Hepatocyte (in vitro differentiated cells): ENCODE data around the gene ZNF71. TPM values are rescaled to one million over a fixed set of nuclear protein-coding genes. Genes with fewer than 3 reads are reported as not detected.

Experiments
- DNase-seq: peaks from one replicate; pipeline ENCODE4 v3.0.0-alpha.2; 2016; ENCODE audit warnings: low spot score
- H2AFZ ChIP-seq: fragments of 200-600 bp; sonication (generic); 2 replicates; pipeline ENCODE4 v1.6.0; 2016; ENCODE audit warnings: antibody characterized with exemption, mild to moderate bottlenecking
- H3K27ac ChIP-seq: fragments of 200-600 bp; sonication (generic); 2 replicates; pipeline ENCODE4 v1.5.1; 2016; ENCODE audit warnings: mild to moderate bottlenecking
- H3K27me3 ChIP-seq: fragments of 200-600 bp; sonication (generic); 2 replicates; pipeline ENCODE4 v1.6.1; 2016
- H3K36me3 ChIP-seq: fragments of 200-600 bp; sonication (generic); replicated peaks from 2 replicates; pipeline ENCODE4 v1.5.1; 2016; ENCODE audit warnings: low read depth; ENCODE audit not compliant: insufficient read depth
- H3K4me1 ChIP-seq: fragments of 200-600 bp; sonication (generic); 2 replicates; pipeline ENCODE4 v1.5.1; 2016; ENCODE audit warnings: mild to moderate bottlenecking, moderate library complexity; ENCODE audit not compliant: insufficient read depth
- H3K4me2 ChIP-seq: fragments of 200-600 bp; sonication (generic); 2 replicates; pipeline ENCODE4 v1.6.0; 2016
- H3K4me3 ChIP-seq: fragments of 200-600 bp; sonication (generic); 2 replicates; pipeline ENCODE4 v1.5.1; 2016; ENCODE audit warnings: mild to moderate bottlenecking
- H3K79me2 ChIP-seq: fragments of 200-600 bp; sonication (generic); 2 replicates; pipeline ENCODE4 v1.6.0; 2017; ENCODE audit warnings: mild to moderate bottlenecking
- H3K9me2 ChIP-seq: fragments of 200-600 bp; sonication (generic); replicated peaks from 2 replicates; pipeline ENCODE4 v1.6.0; 2017; ENCODE audit warnings: mild to moderate bottlenecking; ENCODE audit not compliant: insufficient read depth
- H3K9me3 ChIP-seq: fragments of 200-600 bp; sonication (generic); 2 replicates; pipeline ENCODE4 v1.5.1; 2016; ENCODE audit warnings: low read depth, mild to moderate bottlenecking
- H4K20me1 ChIP-seq: fragments of 200-600 bp; sonication (generic); 2 replicates; pipeline ENCODE4 v1.6.0; 2016; ENCODE audit warnings: mild to moderate bottlenecking; ENCODE audit not compliant: insufficient read depth, poor library complexity, severe bottlenecking
- CTCF ChIP-seq: fragments of 200-600 bp; sonication (generic); IDR thresholded peaks from 2 replicates; pipeline ENCODE4 v1.5.1; 2016; ENCODE audit warnings: antibody characterized with exemption, mild to moderate bottlenecking; ENCODE audit not compliant: poor library complexity
- EZH2 ChIP-seq: fragments of 200-600 bp; sonication (generic); IDR thresholded peaks from 2 replicates; pipeline ENCODE4 v1.6.1; 2016; ENCODE audit warnings: antibody characterized with exemption, mild to moderate bottlenecking, borderline replicate concordance
- EZH2phosphoT487 ChIP-seq: fragments of 200-600 bp; sonication (generic); IDR thresholded peaks from one replicate; pipeline ENCODE4 v1.6.1; 2018; ENCODE audit warnings: antibody characterized with exemption, mild to moderate bottlenecking, low read depth, moderate library complexity; ENCODE audit not compliant: unreplicated experiment, severe bottlenecking
- WGBS: methylation state at CpG from one replicate; pipeline ENCODE4 v1.1.6; 2016; ENCODE audit warnings: low lambda C conversion rate; ENCODE audit errors: missing lambda C conversion rate; 5-methylcytosine and 5-hydroxymethylcytosine counted together
- polyA plus RNA-seq: library from polyadenylated mRNA; unstranded; fragments of >200 nt; fragmentation: Nextera tagmentation; extraction: Ambion mirVana; gene quantifications from 2 replicates; pipeline ENCODE4 v1.2.1, GENCODE V29; 2016
- total RNA-seq: library from RNA; depleted of rRNA; stranded (reverse); fragments of >200 nt; gene quantifications from 2 replicates; pipeline ENCODE4 v1.2.3, GENCODE V29; 2014

The ZNF71 gene
- total and polyA plus RNA-seq, 2 experiments from 2014 or later = 9.2 to 9.5 TPM

- H3K9me2 ChIP-seq = no peaks in the 10 kb centered on the region
- H3K79me2 ChIP-seq = no peaks in the 10 kb centered on the region
- H2AFZ ChIP-seq = no peak overlapping the region
- no peak overlapping the region for H3K4me2 ChIP-seq
- H3K9me3 ChIP-seq = peaks cover 2% of the 10 kb centered on the region
- H3K27ac ChIP-seq = no peak overlapping the region
- H3K4me1 ChIP-seq = no peaks in the 10 kb centered on the region
- no peak for TF ChIP-seq EZH2phosphoT487
- TF ChIP-seq CTCF = no peak
- TF ChIP-seq EZH2 = no peak
- H3K4me3 ChIP-seq = no peak overlapping the region
- peaks cover 3% of the 10 kb centered on the region for H3K36me3 ChIP-seq
- H4K20me1 ChIP-seq = no peaks in the 10 kb centered on the region
- DNase-seq = no peak
- no peaks in the 10 kb centered on the region for H3K27me3 ChIP-seq
- 96% methylated on average over 9 of the region's 9 CpGs for WGBS
Measured at GRCh38 chr19:56625708-56626107, 30.6 kb downstream of the ZNF71 start.

- H4K20me1 ChIP-seq = no peaks in the 10 kb centered on the region
- no peak overlapping the region for H3K4me2 ChIP-seq
- 41% methylated on average over 1 of the region's 1 CpG for WGBS
- H3K36me3 ChIP-seq = no peaks in the 10 kb centered on the region
- H2AFZ ChIP-seq = no peak overlapping the region
- H3K9me2 ChIP-seq = no peaks in the 10 kb centered on the region
- H3K4me3 ChIP-seq = no peak overlapping the region
- H3K9me3 ChIP-seq = peaks cover 2% of the 10 kb centered on the region
- DNase-seq = no peak
- no peaks in the 10 kb centered on the region for H3K27me3 ChIP-seq
- H3K79me2 ChIP-seq = no peaks in the 10 kb centered on the region
- H3K27ac ChIP-seq = no peak overlapping the region
- no peaks in the 10 kb centered on the region for H3K4me1 ChIP-seq
- no peak for TF ChIP-seq EZH2
- no peak for TF ChIP-seq EZH2phosphoT487
- TF ChIP-seq CTCF = no peak
Measured at GRCh38 chr19:56633021-56633420, 37.9 kb downstream of the ZNF71 start.

- Histone ChIP-seq H4K20me1 (no peaks in the 10 kb centered on the region), H3K4me1 (no peaks in the 10 kb centered on the region), H3K27me3 (no peaks in the 10 kb centered on the region), H3K4me2 (no peak overlapping the region), H3K27ac (no peak overlapping the region), H2AFZ (no peak overlapping the region), H3K9me3 (no peaks in the 10 kb centered on the region), H3K4me3 (no peak overlapping the region), H3K36me3 (no peaks in the 10 kb centered on the region), H3K79me2 (no peaks in the 10 kb centered on the region), H3K9me2 (no peaks in the 10 kb centered on the region)
- TF ChIP-seq EZH2phosphoT487 (no peak), EZH2 (no peak), CTCF (no peak)
- WGBS = 43% methylated on average over 21 of the region's 21 CpGs
- peak; percentile 70 for DNase-seq
Measured at GRCh38 chr19:56637976-56638555, 43.0 kb downstream of the ZNF71 start.
